Neural progenitor cell (in vitro differentiated cells): ENCODE measurements around the gene MGRN1. TPM values are rescaled to one million over a fixed set of nuclear protein-coding genes. Genes with fewer than 3 reads are reported as not detected.

Experiments used
- DNase-seq: peaks from one replicate; pipeline ENCODE4 v3.0.0-alpha.2; 2016; ENCODE audit warnings: low spot score
- H2AFZ ChIP-seq: fragments of 200-600 bp; sonication (generic); replicated peaks from 2 replicates; pipeline ENCODE4 v1.6.1; 2016; ENCODE audit warnings: antibody characterized with exemption
- H3F3A ChIP-seq: fragments of 200-600 bp; sonication (generic); 2 replicates; pipeline ENCODE4 v1.6.1; 2016; ENCODE audit warnings: antibody characterized with exemption, low read depth
- H3K27ac ChIP-seq: fragments of 200-600 bp; sonication (generic); 2 replicates; pipeline ENCODE4 v1.5.1; 2016; ENCODE audit warnings: mild to moderate bottlenecking
- H3K27me3 ChIP-seq: fragments of 200-600 bp; sonication (generic); 2 replicates; pipeline ENCODE4 v1.6.1; 2016; ENCODE audit warnings: mild to moderate bottlenecking, moderate library complexity
- H3K36me3 ChIP-seq: fragments of 200-600 bp; sonication (generic); 2 replicates; pipeline ENCODE4 v1.5.1; 2016
- H3K4me1 ChIP-seq: fragments of 200-600 bp; sonication (generic); 2 replicates; pipeline ENCODE4 v1.6.1; 2016; ENCODE audit warnings: mixed run types
- H3K4me2 ChIP-seq: fragments of 200-600 bp; sonication (generic); 2 replicates; pipeline ENCODE4 v1.6.1; 2016
- H3K4me3 ChIP-seq: fragments of 200-600 bp; sonication (generic); 2 replicates; pipeline ENCODE4 v1.5.1; 2016
- H3K79me2 ChIP-seq: fragments of 200-600 bp; sonication (generic); 2 replicates; pipeline ENCODE4 v1.6.1; 2016; ENCODE audit warnings: low read depth
- H3K9ac ChIP-seq: fragments of 200-600 bp; sonication (generic); 2 replicates; pipeline ENCODE4 v1.6.1; 2016
- H3K9me3 ChIP-seq: fragments of 200-600 bp; sonication (generic); 2 replicates; pipeline ENCODE4 v1.5.1; 2016; ENCODE audit warnings: low read depth
- H4K20me1 ChIP-seq: fragments of 200-600 bp; sonication (generic); 2 replicates; pipeline ENCODE4 v1.6.1; 2016; ENCODE audit warnings: low read depth
- H3K27ac Mint-ChIP-seq: 3 replicates; pipeline ENCODE4 v1.8.0; 2021; ENCODE audit warnings: mixed read lengths
- H3K27me3 Mint-ChIP-seq: 2 replicates; pipeline ENCODE4 v1.8.0; 2022; ENCODE audit warnings: low read depth, mild to moderate bottlenecking, inconsistent platforms, moderate library complexity, mixed read lengths; ENCODE audit not compliant: insufficient read depth
- H3K36me3 Mint-ChIP-seq: 3 replicates; pipeline ENCODE4 v1.8.0; 2021; ENCODE audit warnings: mixed read lengths
- H3K4me1 Mint-ChIP-seq: 3 replicates; pipeline ENCODE4 v1.8.0; 2021; ENCODE audit warnings: mixed read lengths
- H3K4me3 Mint-ChIP-seq: 3 replicates; pipeline ENCODE4 v1.8.0; 2021; ENCODE audit warnings: mild to moderate bottlenecking, moderate library complexity, mixed read lengths
- H3K9me3 Mint-ChIP-seq: 3 replicates; pipeline ENCODE4 v1.8.0; 2020; ENCODE audit warnings: mixed read lengths
- EZH2 ChIP-seq: fragments of 200-600 bp; sonication (generic); IDR thresholded peaks from 2 replicates; pipeline ENCODE4 v1.6.1; 2017; ENCODE audit warnings: antibody characterized with exemption, mild to moderate bottlenecking, moderate library complexity
- EZH2phosphoT487 ChIP-seq: fragments of 200-600 bp; sonication (generic); IDR thresholded peaks from 2 replicates; pipeline ENCODE4 v1.6.1; 2017; ENCODE audit warnings: antibody characterized with exemption
- total RNA-seq: library from RNA; depleted of rRNA; stranded (reverse); fragments of >200 nt; gene quantifications from 2 replicates; pipeline ENCODE4 v1.2.3, GENCODE V29; 2015; ENCODE audit warnings: low replicate concordance
- TF ChIP-seq, protein P1 (sequence below): fragments of 200-600 bp; sonication (generic); IDR thresholded peaks from 2 replicates; pipeline ENCODE4 v1.5.1; 2017; ENCODE audit warnings: antibody characterized with exemption, mild to moderate bottlenecking

The MGRN1 gene
- total RNA-seq, 1 donor from 2014 or later, result 17.5 TPM

DNA sequence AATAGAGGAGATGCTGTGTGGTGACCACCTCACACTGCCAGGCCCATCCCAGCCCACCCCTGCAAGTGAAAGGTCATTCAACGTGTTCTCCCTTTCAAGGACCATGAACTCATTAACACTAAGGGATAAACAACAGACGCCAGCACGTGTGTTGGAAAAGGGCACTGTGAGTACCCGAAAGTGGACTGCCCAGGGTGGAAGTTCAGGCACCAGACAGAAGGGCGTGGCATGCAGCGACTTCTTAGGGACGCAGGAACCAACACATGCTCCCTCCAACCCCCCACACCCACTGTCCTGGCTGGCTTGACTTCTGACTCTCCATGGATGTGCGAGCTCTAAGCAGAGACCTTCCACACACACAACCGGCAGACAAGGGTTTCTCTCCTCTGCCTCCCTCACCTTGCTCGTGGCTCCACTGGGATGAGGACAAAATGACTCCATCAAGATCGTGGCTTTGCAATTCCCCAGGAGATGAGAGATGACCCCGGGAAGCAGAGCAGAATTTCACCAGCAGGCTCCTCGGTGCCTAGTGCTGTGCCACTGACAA lies 20.9 kb upstream of the MGRN1 start:
- Mint-ChIP-seq H3K27me3 (peaks cover 9% of the 10 kb centered on the region), H3K36me3 (no peaks in the 10 kb centered on the region), H3K4me3 (no peak overlapping the region), H3K9me3 (no peaks in the 10 kb centered on the region), H3K27ac (no peak overlapping the region), H3K4me1 (peaks cover 7% of the 10 kb centered on the region)
- Histone ChIP-seq H3K27ac (no peak overlapping the region), H2AFZ (no peak overlapping the region), H3F3A (peaks cover 9% of the 10 kb centered on the region), H3K36me3 (no peaks in the 10 kb centered on the region), H4K20me1 (no peaks in the 10 kb centered on the region), H3K4me2 (no peak overlapping the region), H3K79me2 (no peaks in the 10 kb centered on the region), H3K27me3 (no peaks in the 10 kb centered on the region), H3K4me1 (peaks cover 15% of the 10 kb centered on the region), H3K9ac (no peak overlapping the region), H3K4me3 (no peak overlapping the region), H3K9me3 (no peaks in the 10 kb centered on the region)
- DNase-seq, result no peak
- TF ChIP-seq, protein P1, sequence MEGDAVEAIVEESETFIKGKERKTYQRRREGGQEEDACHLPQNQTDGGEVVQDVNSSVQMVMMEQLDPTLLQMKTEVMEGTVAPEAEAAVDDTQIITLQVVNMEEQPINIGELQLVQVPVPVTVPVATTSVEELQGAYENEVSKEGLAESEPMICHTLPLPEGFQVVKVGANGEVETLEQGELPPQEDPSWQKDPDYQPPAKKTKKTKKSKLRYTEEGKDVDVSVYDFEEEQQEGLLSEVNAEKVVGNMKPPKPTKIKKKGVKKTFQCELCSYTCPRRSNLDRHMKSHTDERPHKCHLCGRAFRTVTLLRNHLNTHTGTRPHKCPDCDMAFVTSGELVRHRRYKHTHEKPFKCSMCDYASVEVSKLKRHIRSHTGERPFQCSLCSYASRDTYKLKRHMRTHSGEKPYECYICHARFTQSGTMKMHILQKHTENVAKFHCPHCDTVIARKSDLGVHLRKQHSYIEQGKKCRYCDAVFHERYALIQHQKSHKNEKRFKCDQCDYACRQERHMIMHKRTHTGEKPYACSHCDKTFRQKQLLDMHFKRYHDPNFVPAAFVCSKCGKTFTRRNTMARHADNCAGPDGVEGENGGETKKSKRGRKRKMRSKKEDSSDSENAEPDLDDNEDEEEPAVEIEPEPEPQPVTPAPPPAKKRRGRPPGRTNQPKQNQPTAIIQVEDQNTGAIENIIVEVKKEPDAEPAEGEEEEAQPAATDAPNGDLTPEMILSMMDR, result no peak
- TF ChIP-seq EZH2, result no peak
- no peak for TF ChIP-seq EZH2phosphoT487

DNA sequence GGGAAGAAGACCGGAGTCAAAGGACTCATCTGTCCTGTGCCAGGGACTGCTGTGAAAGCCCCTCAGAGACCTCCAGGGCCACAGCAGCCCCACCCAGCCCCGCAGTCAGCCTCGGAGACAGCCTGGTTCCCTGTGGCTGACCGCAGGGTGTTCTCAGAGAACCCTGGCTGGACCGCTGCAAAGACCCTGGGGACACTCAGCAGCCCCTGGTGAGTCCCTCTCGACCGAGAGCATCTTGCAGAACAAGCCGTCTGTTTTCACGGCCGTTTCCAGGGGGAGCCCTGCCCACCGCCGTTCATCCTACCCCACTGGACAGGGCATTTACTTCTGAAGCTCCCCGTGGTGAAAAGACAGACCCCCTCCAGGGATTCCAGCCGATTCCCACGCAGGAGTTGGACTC lies 20.2 kb upstream of the MGRN1 start:
- H3K27me3 Mint-ChIP-seq, result peaks cover 7% of the 10 kb centered on the region

DNA sequence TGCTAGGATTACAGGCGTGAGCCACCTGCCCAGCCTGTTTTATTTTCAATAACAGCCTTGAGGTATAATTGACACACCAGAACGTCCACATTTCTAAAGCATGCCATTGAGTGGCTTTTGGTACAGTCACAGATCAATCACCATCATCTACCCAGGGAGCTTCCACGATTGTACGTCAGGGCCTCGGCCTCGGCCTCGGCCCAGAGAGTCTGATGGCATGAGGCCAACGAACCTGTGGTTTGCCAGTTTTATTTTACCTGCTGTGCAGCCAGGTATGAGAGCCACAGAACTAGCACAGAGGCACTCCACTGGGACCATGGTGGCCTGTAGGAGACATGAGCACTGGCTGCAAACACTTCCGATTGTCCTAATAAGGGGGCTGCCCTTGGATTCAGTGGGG lies 18.3 kb upstream of the MGRN1 start:
- no peak overlapping the region for H3K27ac ChIP-seq
- no peak for DNase-seq
- H3K4me1 Mint-ChIP-seq, result peaks cover 7% of the 10 kb centered on the region
- H3K79me2 ChIP-seq, result peaks cover 3% of the 10 kb centered on the region
- H3K27me3 ChIP-seq, result no peaks in the 10 kb centered on the region
- H3K4me1 ChIP-seq, result peaks cover 11% of the 10 kb centered on the region
- TF ChIP-seq EZH2phosphoT487 (no peak), EZH2 (no peak)
- TF ChIP-seq, protein P1, result no peak
- H3K36me3 ChIP-seq, result no peaks in the 10 kb centered on the region
- no peaks in the 10 kb centered on the region for H3K9me3 ChIP-seq
- no peak overlapping the region for H3K4me3 Mint-ChIP-seq
- H4K20me1 ChIP-seq, result peaks cover 7% of the 10 kb centered on the region
- H3K9me3 Mint-ChIP-seq, result no peaks in the 10 kb centered on the region
- H2AFZ ChIP-seq, result no peak overlapping the region
- peaks cover 4% of the 10 kb centered on the region for H3F3A ChIP-seq
- H3K9ac ChIP-seq, result no peak overlapping the region
- no peak overlapping the region for H3K4me3 ChIP-seq
- H3K27me3 Mint-ChIP-seq, result peaks cover 10% of the 10 kb centered on the region
- no peak overlapping the region for H3K4me2 ChIP-seq
- H3K27ac Mint-ChIP-seq, result no peak overlapping the region
- no peaks in the 10 kb centered on the region for H3K36me3 Mint-ChIP-seq

More for the DNA sequence above, 20.2 kb upstream of the MGRN1 start:
- Histone ChIP-seq H3K9me3 (no peaks in the 10 kb centered on the region), H3K79me2 (no peaks in the 10 kb centered on the region), H3K4me3 (no peak overlapping the region), H3K4me1 (peaks cover 15% of the 10 kb centered on the region), H3K4me2 (no peak overlapping the region), H2AFZ (no peak overlapping the region), H3F3A (peaks cover 9% of the 10 kb centered on the region), H3K27ac (no peak overlapping the region), H3K9ac (no peak overlapping the region), H3K36me3 (no peaks in the 10 kb centered on the region), H4K20me1 (no peaks in the 10 kb centered on the region), H3K27me3 (no peaks in the 10 kb centered on the region)
- no peaks in the 10 kb centered on the region for H3K9me3 Mint-ChIP-seq
- no peak overlapping the region for H3K4me3 Mint-ChIP-seq
- DNase-seq, result no peak
- no peak overlapping the region for H3K27ac Mint-ChIP-seq
- TF ChIP-seq EZH2 (no peak), EZH2phosphoT487 (no peak)
- TF ChIP-seq, protein P1, result no peak
- peaks cover 7% of the 10 kb centered on the region for H3K4me1 Mint-ChIP-seq
- H3K36me3 Mint-ChIP-seq, result no peaks in the 10 kb centered on the region
